MG63 (cell line): ENCODE measurements around the gene ACP1. TPM values are rescaled to one million over a fixed set of nuclear protein-coding genes. Genes with fewer than 3 reads are reported as not detected.

Experiments used
- DNase-seq: peaks from one replicate; pipeline ENCODE4 v3.0.0-alpha.2; 2020
- H3K27me3 ChIP-seq: fragments of 250-450 bp; sonication (Bioruptor Pico); 2 replicates; pipeline ENCODE4 v1.5.1; 2020; ENCODE audit warnings: mild to moderate bottlenecking, moderate library complexity
- H3K36me3 ChIP-seq: fragments of 250-450 bp; sonication (Bioruptor Pico); 2 replicates; pipeline ENCODE4 v1.5.1; 2020; ENCODE audit warnings: mild to moderate bottlenecking, moderate library complexity
- H3K4me3 ChIP-seq: fragments of 250-450 bp; sonication (Bioruptor Pico); 2 replicates; pipeline ENCODE4 v1.5.1; 2020; ENCODE audit warnings: mild to moderate bottlenecking, moderate library complexity
- H3K9me3 ChIP-seq: fragments of 250-450 bp; sonication (Bioruptor Pico); 2 replicates; pipeline ENCODE4 v1.5.1; 2020; ENCODE audit warnings: mild to moderate bottlenecking, moderate library complexity
- total RNA-seq: library from RNA; depleted of rRNA; stranded (reverse); fragments of >200 nt; shearing (Covaris generic); gene quantifications from 2 replicates; pipeline ENCODE4 v1.2.3, GENCODE V29; 2014; ENCODE audit warnings: low replicate concordance

ACP1 gene
- total RNA-seq, 1 experiment from 2014 or later: 130 TPM

GRCh38 chr2:286035-286434, 21.3 kb downstream of the ACP1 start:
- Histone ChIP-seq H3K9me3 (no peaks in the 10 kb centered on the region), H3K36me3 (peaks cover 3% of the 10 kb centered on the region; the same call in 1 of the 2 replicates), H3K4me3 (no peak overlapping the region), H3K27me3 (peaks cover 8% of the 10 kb centered on the region; the same call in 1 of the 2 replicates)
- DNase-seq: no peak

GRCh38 chr2:286774-287392, 22.1 kb downstream of the ACP1 start:
- DNase-seq: no peak
- Histone ChIP-seq H3K36me3 (no peaks in the 10 kb centered on the region; the same call in 1 of the 2 replicates), H3K9me3 (no peaks in the 10 kb centered on the region), H3K4me3 (no peak overlapping the region), H3K27me3 (peaks cover 8% of the 10 kb centered on the region; the same call in 1 of the 2 replicates)

- no peak overlapping the region for H3K4me3 ChIP-seq
- no peaks in the 10 kb centered on the region; the same call in 1 of the 2 replicates for H3K36me3 ChIP-seq
- peaks cover 8% of the 10 kb centered on the region; the same call in 1 of the 2 replicates for H3K27me3 ChIP-seq
- peak; percentile 28 for DNase-seq
- no peaks in the 10 kb centered on the region for H3K9me3 ChIP-seq
Measured at GRCh38 chr2:287471-287885, 22.7 kb downstream of the ACP1 start.

- no peak within 1 kb of the TSS; the same call in 1 of the 2 replicates for H3K4me3 ChIP-seq
- no peaks in the 10 kb centered on the region for H3K36me3 ChIP-seq
- H3K27me3 ChIP-seq: peaks cover 8% of the 10 kb centered on the region; the same call in 1 of the 2 replicates
- H3K9me3 ChIP-seq: no peaks in the 10 kb centered on the region
- DNase-seq: peak; percentile 31
Measured at GRCh38 chr2:287911-288757, 23.4 kb downstream of the ACP1 start, which contains the start of gene ALKAL2. Gene ALKAL2 (minus strand): TSS chr2:288091. CDS start chr2:287835, 256 bp downstream.

DNA sequence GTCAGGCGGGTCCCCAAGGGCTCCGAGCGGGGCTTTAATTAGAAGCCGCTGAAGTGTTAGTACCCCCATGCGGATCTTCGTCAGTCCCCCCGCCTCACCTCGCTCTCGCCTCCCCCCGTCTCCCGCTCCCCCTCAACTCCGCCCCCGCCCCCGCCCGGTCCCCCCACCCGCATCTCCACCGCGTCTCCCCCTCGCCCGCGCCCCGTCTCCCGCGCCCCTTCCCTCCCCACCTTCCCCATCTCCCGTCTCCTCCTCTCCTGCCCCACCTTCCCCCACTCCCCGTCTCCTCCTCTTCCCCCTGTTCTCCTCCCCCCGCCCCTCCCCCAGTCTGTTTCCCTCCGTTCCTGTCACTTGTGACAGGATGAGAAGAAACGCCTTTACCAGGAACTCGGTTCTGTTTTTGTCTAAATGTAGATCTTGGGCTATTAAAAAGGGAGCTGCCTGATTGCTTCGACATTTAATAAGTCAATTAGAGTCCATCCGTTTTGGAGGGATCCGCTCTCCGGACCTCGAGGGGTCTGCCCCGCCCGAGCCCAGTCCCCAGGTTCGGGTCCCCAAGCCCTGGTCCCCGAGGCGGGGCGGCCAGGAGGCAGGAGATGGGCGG, 24.1 kb downstream of the ACP1 start:
- Histone ChIP-seq H3K27me3 (peaks cover 8% of the 10 kb centered on the region; the same call in 1 of the 2 replicates), H3K4me3 (peak overlapping the region; percentile 13; the same call in 1 of the 2 replicates), H3K36me3 (no peaks in the 10 kb centered on the region), H3K9me3 (no peaks in the 10 kb centered on the region)
- no peak for DNase-seq

DNA sequence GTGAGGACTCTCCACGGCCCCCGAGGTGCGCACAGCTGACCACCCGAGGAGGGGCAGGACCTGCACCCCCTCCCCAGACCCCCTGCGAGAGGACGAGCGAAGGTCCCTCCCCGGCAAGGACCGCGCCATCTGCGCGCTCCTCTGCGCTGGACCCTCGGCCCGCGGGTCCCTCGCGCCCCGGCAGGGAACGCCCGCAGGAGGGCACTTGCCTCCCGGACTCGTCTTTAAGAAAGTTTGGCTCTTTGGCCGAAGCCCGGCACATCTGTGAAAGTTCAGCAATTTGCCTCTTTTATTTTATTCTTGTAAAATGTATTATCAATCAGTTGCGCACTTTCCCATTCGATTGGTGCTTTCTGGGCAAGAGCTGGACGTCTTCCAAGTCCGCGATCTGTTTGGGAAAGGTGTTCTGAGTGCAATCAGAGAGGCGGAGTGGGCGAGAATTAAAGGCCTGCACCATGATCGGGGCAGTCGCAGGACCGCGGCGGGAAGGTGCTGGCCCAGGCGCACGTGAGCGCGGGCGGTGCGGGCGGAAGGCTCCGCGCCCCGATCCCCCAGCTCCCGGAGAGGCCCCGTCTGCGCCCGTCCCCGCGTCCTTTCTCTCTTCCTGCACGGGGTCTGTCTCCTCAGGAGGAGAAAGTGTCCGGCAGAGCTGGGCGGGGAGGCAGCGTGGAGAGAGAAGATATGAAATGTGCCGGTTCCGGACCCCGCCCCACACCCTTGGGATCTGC, 24.8 kb downstream of the ACP1 start:
- Histone ChIP-seq H3K9me3 (no peaks in the 10 kb centered on the region), H3K36me3 (no peaks in the 10 kb centered on the region), H3K4me3 (peak overlapping the region; percentile 13), H3K27me3 (peaks cover 8% of the 10 kb centered on the region; the same call in 1 of the 2 replicates)
- no peak for DNase-seq

DNA sequence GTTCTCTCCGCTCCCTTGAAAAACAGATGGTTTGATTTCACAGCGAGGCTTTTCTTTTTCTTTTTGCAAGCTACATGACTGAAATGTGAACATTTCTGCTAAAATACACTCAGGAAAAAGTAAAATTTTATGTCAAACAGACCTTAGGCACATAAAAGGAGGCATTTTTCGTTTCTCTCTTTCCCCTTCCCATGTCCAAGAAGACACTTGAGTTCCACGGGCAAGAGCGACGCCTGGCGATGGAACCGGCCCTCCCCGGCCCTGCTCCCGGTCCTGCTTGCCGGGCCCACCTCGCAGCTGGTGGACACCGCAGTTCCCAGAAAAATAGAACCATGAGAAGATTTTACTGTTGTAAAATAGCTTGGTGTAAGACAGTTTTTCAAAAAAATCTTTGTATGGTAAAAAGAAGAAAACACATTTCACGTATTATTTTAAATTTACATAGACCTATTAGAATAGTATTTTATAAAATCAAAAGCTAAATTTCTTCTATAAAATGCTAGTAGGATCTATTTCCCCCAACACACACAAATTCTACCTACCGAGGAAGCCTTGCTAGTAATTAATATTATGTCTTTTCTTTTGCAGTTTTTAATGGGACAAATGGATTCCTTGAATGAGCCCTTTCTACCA, 25.5 kb downstream of the ACP1 start:
- H3K9me3 ChIP-seq: no peaks in the 10 kb centered on the region
- peaks cover 8% of the 10 kb centered on the region; the same call in 1 of the 2 replicates for H3K27me3 ChIP-seq
- peak overlapping the region; percentile 13 for H3K4me3 ChIP-seq
- H3K36me3 ChIP-seq: no peaks in the 10 kb centered on the region
- peak; percentile 63 for DNase-seq

DNA sequence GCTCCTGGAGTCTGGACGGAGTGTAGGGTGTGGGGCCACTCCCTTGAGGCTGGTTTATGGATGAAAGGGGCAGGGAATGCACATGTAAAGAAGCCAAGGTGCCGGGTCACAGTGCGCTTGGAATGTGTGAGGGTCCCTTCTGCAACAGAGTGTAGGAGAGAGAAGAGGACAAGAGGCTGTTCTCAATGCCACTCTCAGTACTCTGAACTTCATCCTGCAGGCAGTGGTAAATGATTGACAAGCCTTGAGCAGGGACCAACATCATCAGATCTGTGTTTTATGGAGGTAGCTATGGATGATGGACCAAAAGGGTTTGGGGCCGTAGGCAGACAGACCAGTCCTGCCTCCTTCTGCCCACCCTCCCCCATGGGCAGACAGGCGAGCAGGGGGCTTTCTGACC, 30.3 kb downstream of the ACP1 start:
- Histone ChIP-seq H3K27me3 (peaks cover 5% of the 10 kb centered on the region; the same call in 1 of the 2 replicates), H3K4me3 (no peak overlapping the region), H3K36me3 (no peaks in the 10 kb centered on the region)

DNA sequence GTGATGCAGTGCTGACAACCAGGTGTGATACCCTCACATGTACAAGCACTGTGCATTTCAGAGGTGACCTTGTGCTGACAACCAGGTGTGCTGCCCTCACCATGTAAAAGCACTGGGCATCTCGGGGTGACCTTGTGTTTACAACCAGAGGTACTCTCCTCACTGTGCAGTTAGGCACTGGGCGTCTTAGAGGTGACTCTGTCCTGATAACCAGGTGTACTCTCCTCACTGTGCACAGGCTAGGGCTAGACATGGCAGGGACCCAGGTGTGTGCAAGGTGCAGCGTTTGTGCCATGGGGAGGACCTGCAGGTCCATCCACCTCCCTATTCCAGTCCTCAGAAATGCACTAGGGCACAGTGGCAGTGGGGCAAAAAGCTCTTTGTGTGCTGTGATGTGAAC, 31.6 kb downstream of the ACP1 start:
- Histone ChIP-seq H3K4me3 (no peak overlapping the region), H3K9me3 (no peaks in the 10 kb centered on the region), H3K36me3 (no peaks in the 10 kb centered on the region), H3K27me3 (peaks cover 5% of the 10 kb centered on the region; the same call in 1 of the 2 replicates)
- DNase-seq: no peak

More for the DNA sequence above, 30.3 kb downstream of the ACP1 start:
- no peaks in the 10 kb centered on the region for H3K9me3 ChIP-seq
- no peak for DNase-seq

DNA sequence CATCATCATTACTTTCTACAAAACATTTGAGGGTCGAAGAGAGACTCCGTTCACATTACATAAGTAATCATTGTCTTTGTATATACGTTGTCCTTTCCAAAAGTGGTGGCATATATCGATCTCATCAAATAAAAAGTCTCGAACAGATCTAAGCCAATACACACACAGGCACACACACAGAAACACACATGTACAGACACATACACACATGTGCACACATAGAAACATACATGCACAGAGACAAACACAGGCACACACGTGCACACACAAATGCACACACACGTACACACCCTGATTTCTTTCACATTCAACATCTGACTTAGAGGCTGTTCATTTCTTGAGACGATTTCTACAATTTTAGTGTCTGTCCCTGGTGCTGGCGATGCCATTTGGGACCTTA, 40.6 kb downstream of the ACP1 start:
- Histone ChIP-seq H3K36me3 (no peaks in the 10 kb centered on the region), H3K9me3 (no peaks in the 10 kb centered on the region), H3K27me3 (no peaks in the 10 kb centered on the region), H3K4me3 (no peak overlapping the region)
- no peak for DNase-seq

DNA sequence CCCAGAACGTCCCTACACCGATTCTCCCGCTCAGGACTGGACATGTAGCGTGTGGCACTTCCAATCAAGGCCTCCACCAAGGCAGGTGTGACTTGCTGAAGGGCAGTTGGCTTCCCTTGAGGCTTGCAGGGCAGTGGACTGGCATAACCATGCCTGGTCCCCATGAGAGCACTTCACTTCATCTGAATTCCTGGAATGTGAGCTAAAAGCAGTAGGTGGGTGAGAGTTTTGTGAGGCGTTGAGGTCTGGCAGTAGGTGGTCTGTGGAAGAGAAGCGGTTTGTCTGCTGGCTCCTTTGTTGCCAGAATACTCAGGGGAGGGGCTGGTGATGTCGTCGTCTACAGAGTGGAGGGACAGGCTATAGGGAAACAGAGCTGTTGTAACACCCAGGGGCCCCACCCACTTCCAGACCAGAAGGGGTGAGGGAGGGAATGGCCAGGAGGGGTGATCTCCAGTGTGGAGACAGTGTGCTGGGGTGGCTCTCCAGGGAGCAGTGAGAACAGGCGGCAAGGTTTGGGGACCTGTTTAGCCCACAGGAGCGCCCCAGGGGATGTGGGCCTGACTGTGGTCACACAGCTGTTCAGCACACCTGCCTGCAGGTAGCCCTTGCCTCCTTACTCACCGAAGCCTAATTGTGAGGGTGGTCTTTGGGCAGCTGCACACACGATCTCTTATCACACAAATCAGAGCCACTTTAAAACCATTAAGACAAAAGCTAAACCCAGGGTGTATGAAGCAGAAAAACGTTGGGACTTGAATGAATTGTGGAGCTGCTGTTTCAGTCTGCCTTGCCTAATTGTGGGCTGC, 44.6 kb downstream of the ACP1 start:
- no peaks in the 10 kb centered on the region for H3K9me3 ChIP-seq
- H3K27me3 ChIP-seq: no peaks in the 10 kb centered on the region
- no peak for DNase-seq
- H3K36me3 ChIP-seq: no peaks in the 10 kb centered on the region
- H3K4me3 ChIP-seq: no peak overlapping the region

- Histone ChIP-seq H3K27me3 (no peaks in the 10 kb centered on the region), H3K4me3 (no peak overlapping the region), H3K36me3 (no peaks in the 10 kb centered on the region), H3K9me3 (no peaks in the 10 kb centered on the region)
- DNase-seq: no peak
Measured at GRCh38 chr2:309954-310510, 45.3 kb downstream of the ACP1 start.

DNA sequence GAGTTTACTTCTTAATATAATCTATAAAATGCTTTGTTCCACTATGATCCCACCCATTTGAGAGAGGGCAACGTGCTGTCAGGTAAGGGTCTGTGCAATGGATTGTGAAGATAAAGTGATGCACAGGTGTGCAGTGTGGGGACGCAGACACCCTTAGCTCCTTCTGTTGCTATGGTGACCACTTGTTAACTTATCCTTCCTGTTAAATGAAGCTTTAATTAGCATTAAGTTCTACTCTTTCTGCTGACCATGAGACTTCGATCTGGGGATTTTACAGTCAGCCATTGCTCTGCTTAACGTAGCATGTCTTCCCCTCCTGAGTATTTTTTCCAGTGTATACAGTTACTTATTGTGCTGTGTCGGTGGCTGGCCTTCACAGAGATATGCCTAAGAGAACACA, 46.2 kb downstream of the ACP1 start:
- no peaks in the 10 kb centered on the region for H3K27me3 ChIP-seq
- no peaks in the 10 kb centered on the region for H3K36me3 ChIP-seq
- no peak for DNase-seq
- no peak overlapping the region for H3K4me3 ChIP-seq
- H3K9me3 ChIP-seq: no peaks in the 10 kb centered on the region

DNA sequence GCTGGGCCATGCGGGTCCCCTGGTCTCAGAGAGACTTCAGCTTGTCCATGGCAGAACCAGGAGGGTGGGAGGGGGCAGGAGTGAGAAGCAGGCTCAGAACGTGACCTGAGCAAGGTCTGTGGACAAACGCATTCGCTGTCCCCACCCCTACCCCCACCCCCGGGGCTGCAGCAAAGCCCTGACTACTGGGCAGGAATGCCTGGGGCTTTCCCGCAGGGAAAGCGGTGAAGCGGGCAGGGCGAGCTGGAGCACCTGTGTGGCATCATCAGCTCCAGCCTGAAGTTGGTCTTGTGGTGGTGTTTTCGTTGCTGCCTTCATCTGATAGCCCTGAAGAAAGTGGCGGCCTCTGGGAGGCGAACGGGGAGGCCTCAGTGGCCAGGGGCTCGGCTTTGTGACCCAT, 49.2 kb downstream of the ACP1 start:
- no peak for DNase-seq
- Histone ChIP-seq H3K27me3 (no peaks in the 10 kb centered on the region), H3K4me3 (no peak overlapping the region), H3K9me3 (no peaks in the 10 kb centered on the region), H3K36me3 (no peaks in the 10 kb centered on the region)
